MM.1S (cell line): Measurements from ENCODE around the gene TRAPPC1.

Experiments used
- EZH2 ChIP-seq: fragments of 300-600 bp; sonication (generic); optimal IDR thresholded peaks from 2 replicates; pipeline ENCODE3; 2017; ENCODE audit warnings: low read depth, mild to moderate bottlenecking, antibody characterized with exemption, low read length, mixed read lengths
- EZH2phosphoT487 ChIP-seq: fragments of 300-600 bp; sonication (generic); IDR thresholded peaks from 2 replicates; pipeline ENCODE4 v1.6.1; 2018; ENCODE audit warnings: antibody characterized with exemption, low read length
- TF ChIP-seq, protein P1 (sequence below): fragments of 300-600 bp; sonication (generic); IDR thresholded peaks from 2 replicates; pipeline ENCODE4 v1.5.1; 2016; ENCODE audit warnings: antibody characterized with exemption, low read length, mixed read lengths

DNA sequence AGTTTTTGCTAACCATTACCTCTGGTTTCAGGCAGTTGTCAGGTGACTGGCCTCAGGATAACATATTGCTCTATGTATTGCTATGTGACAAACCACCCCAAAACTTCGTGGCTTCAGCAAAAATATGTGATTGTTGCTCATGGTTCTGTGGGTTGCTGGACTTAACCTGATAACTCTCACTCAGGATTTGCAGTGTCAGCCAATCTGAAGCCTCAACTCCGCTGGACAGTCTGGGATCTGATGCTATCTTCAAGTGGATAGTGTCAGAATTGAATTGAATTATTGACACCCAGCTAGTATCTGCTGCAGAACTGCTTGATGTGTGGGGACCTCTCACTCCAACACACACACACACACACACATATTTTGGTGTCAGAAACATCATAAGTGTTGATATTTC is 36.0 kb upstream of the TRAPPC1 start:
- TF ChIP-seq, protein P1, sequence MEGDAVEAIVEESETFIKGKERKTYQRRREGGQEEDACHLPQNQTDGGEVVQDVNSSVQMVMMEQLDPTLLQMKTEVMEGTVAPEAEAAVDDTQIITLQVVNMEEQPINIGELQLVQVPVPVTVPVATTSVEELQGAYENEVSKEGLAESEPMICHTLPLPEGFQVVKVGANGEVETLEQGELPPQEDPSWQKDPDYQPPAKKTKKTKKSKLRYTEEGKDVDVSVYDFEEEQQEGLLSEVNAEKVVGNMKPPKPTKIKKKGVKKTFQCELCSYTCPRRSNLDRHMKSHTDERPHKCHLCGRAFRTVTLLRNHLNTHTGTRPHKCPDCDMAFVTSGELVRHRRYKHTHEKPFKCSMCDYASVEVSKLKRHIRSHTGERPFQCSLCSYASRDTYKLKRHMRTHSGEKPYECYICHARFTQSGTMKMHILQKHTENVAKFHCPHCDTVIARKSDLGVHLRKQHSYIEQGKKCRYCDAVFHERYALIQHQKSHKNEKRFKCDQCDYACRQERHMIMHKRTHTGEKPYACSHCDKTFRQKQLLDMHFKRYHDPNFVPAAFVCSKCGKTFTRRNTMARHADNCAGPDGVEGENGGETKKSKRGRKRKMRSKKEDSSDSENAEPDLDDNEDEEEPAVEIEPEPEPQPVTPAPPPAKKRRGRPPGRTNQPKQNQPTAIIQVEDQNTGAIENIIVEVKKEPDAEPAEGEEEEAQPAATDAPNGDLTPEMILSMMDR: no peak
- TF ChIP-seq EZH2 (no peak), EZH2phosphoT487 (no peak)
